ENCODE measurements around the gene IL11RA. TPM values are rescaled to one million over a fixed set of nuclear protein-coding genes. Genes with fewer than 3 reads are reported as not detected.

IL11RA gene
- total RNA-seq, 1 donor from 2014 or later: 15.4 TPM

- peaks cover 40% of the 10 kb centered on the region for H3K27me3 Mint-ChIP-seq (ENCODE audit: low read depth)
- DNase-seq (ENCODE audit: low read depth, low spot score): peak; percentile 79
- peaks cover 40% of the 10 kb centered on the region for H3K4me1 Mint-ChIP-seq
- peak overlapping the region; percentile 69 for H3K4me3 Mint-ChIP-seq
- peaks cover 5% of the 10 kb centered on the region for H3K36me3 Mint-ChIP-seq (ENCODE audit: low read depth)
- no peak overlapping the region for H3K27ac Mint-ChIP-seq (ENCODE audit: unreplicated experiment)
- H3K9me3 Mint-ChIP-seq: no peaks in the 10 kb centered on the region
- TF ChIP-seq CTCF (conservative IDR thresholded peaks at IDR 0.05): peak; percentile 90
These were observed 18.0 kb upstream of the IL11RA start for GRCh38 chr9:34633851-34634550.

GRCh38 chr9:34634551-34635248 lies 17.3 kb upstream of the IL11RA start:
- no peak for DNase-seq (ENCODE audit: low read depth, low spot score)
- no peak for TF ChIP-seq CTCF (conservative IDR thresholded peaks at IDR 0.05)
- Mint-ChIP-seq H3K4me3 (peak overlapping the region; percentile 69), H3K27ac (ENCODE audit: unreplicated experiment) (no peak overlapping the region), H3K4me1 (peaks cover 35% of the 10 kb centered on the region), H3K9me3 (no peaks in the 10 kb centered on the region), H3K27me3 (ENCODE audit: low read depth) (peaks cover 33% of the 10 kb centered on the region), H3K36me3 (ENCODE audit: low read depth) (peaks cover 5% of the 10 kb centered on the region)

GRCh38 chr9:34635556-34635955 lies 16.4 kb upstream of the IL11RA start:
- peaks cover 35% of the 10 kb centered on the region for H3K4me1 Mint-ChIP-seq

GRCh38 chr9:34636791-34637355 lies 15.1 kb upstream of the IL11RA start:
- no peak for DNase-seq (ENCODE audit: low read depth, low spot score)
- H3K4me3 Mint-ChIP-seq: peak overlapping the region; percentile 91
- no peak for TF ChIP-seq CTCF (conservative IDR thresholded peaks at IDR 0.05)
- peaks cover 11% of the 10 kb centered on the region for H3K27me3 Mint-ChIP-seq (ENCODE audit: low read depth)
- H3K36me3 Mint-ChIP-seq (ENCODE audit: low read depth): peaks cover 5% of the 10 kb centered on the region
- peak overlapping the region; percentile 75 for H3K27ac Mint-ChIP-seq (ENCODE audit: unreplicated experiment)
- peaks cover 39% of the 10 kb centered on the region for H3K4me1 Mint-ChIP-seq
- peaks cover 2% of the 10 kb centered on the region for H3K9me3 Mint-ChIP-seq

More at GRCh38 chr9:34635556-34635955, 16.4 kb upstream of the IL11RA start:
- Mint-ChIP-seq H3K36me3 (ENCODE audit: low read depth) (peaks cover 5% of the 10 kb centered on the region), H3K9me3 (no peaks in the 10 kb centered on the region), H3K27me3 (ENCODE audit: low read depth) (peaks cover 25% of the 10 kb centered on the region), H3K4me3 (peak overlapping the region; percentile 73), H3K27ac (ENCODE audit: unreplicated experiment) (no peak overlapping the region)
- DNase-seq (ENCODE audit: low read depth, low spot score): no peak
- TF ChIP-seq CTCF (conservative IDR thresholded peaks at IDR 0.05): no peak

GRCh38 chr9:34637356-34638137 lies 14.4 kb upstream of the IL11RA start, which contains the start of gene SIGMAR1:
Gene SIGMAR1 (minus strand): TSS chr9:34637787. CDS start chr9:34637697, 90 bp downstream.
- DNase-seq (ENCODE audit: low read depth, low spot score): peak; percentile 95
- peaks cover 5% of the 10 kb centered on the region for H3K36me3 Mint-ChIP-seq (ENCODE audit: low read depth)
- H3K27me3 Mint-ChIP-seq (ENCODE audit: low read depth): peaks cover 5% of the 10 kb centered on the region
- peak within 1 kb of the TSS; percentile 91 for H3K4me3 Mint-ChIP-seq
- peaks cover 2% of the 10 kb centered on the region for H3K9me3 Mint-ChIP-seq
- no peak for TF ChIP-seq CTCF (conservative IDR thresholded peaks at IDR 0.05)
- H3K4me1 Mint-ChIP-seq: peaks cover 39% of the 10 kb centered on the region
- peak within 1 kb of the TSS; percentile 75 for H3K27ac Mint-ChIP-seq (ENCODE audit: unreplicated experiment)
